VCaP (cell line): ENCODE measurements around the gene MEIS3.
A peak's percentile ranks its signal among the peaks of the same experiment; 100 is the strongest.
"Not testable (repeated sequence)": the region's sequence is repeated elsewhere in the genome, so short reads cannot be mapped to it uniquely, and the experiment has no call there.

ENCODE experiments used
- H3K27ac ChIP-seq: fragments of 450-650 bp; 2 replicates; pipeline ENCODE4 v1.5.1; 2017
- CTCF ChIP-seq: fragments of 450-650 bp; conservative IDR thresholded peaks from 2 replicates; pipeline ENCODE4 v1.5.1; 2017; ENCODE audit warnings: mild to moderate bottlenecking, moderate library complexity

The MEIS3 gene

GRCh38 chr19:47413941-47414340, 5.4 kb downstream of the MEIS3 start:
- no peak for TF ChIP-seq CTCF
- no peak overlapping the region for H3K27ac ChIP-seq

- not testable (repeated sequence) for H3K27ac ChIP-seq
These were observed 7.6 kb downstream of the MEIS3 start for GRCh38 chr19:47411696-47412095.

- no peak for TF ChIP-seq CTCF
- H3K27ac ChIP-seq: no peak overlapping the region
These were observed 8.2 kb downstream of the MEIS3 start for GRCh38 chr19:47411101-47411500.

- no peak overlapping the region for H3K27ac ChIP-seq
- no peak for TF ChIP-seq CTCF
These were observed 11.0 kb downstream of the MEIS3 start for GRCh38 chr19:47408156-47408938.

- TF ChIP-seq CTCF: no peak
- peak overlapping the region; percentile 48; the same call in 1 of the 2 replicates for H3K27ac ChIP-seq
These were observed 11.9 kb downstream of the MEIS3 start for GRCh38 chr19:47407417-47407774.

- peak overlapping the region; percentile 48; the same call in 1 of the 2 replicates for H3K27ac ChIP-seq
- TF ChIP-seq CTCF: no peak
These were observed 12.5 kb downstream of the MEIS3 start for GRCh38 chr19:47406711-47407416.

GRCh38 chr19:47405854-47406417, 13.4 kb downstream of the MEIS3 start:
- H3K27ac ChIP-seq: no peak overlapping the region
- no peak for TF ChIP-seq CTCF

GRCh38 chr19:47405197-47405550, 14.2 kb downstream of the MEIS3 start:
- H3K27ac ChIP-seq: no peak overlapping the region
- no peak for TF ChIP-seq CTCF
